ENCODE measurements around the gene WNT7A.

WNT7A gene

GRCh38 chr3:13841826-13842225, 38.0 kb downstream of the WNT7A start:
- no peak for TF ChIP-seq CTCF (IDR thresholded peaks at IDR 0.05)
- no peaks in the 10 kb centered on the region for H3K36me3 ChIP-seq
- no peaks in the 10 kb centered on the region for H3K9me3 ChIP-seq
- H3K4me1 ChIP-seq (ENCODE audit: control insufficient read depth in 1 of 2, insufficient read depth in 1 of 2, low read depth in 1 of 2, low read length in 1 of 2), result no peaks in the 10 kb centered on the region
- no peaks in the 10 kb centered on the region for H3K27me3 ChIP-seq
- no peak overlapping the region for H3K27ac ChIP-seq
- H3K4me3 ChIP-seq (ENCODE audit: low read depth in 1 of 2, low read length in 1 of 2), result no peak overlapping the region

DNA sequence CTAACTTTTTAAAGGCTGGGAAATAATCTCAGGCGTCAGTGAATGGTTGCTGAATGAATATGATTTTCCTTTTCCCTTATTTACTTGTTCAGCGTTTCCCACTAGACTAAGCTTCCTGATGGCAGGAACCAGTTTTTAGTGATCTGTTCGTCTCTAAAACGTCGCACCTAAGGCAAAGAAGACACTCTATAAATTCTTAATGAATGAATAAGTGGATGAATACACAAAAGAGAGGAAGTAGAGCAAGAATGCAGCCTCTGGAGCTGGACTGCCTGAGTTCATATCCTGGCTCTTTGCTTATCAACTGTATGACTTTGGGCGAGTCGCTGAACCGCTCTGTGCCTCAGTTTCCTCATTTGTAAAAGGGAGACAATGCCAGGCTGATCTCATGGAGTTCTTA, 38.7 kb downstream of the WNT7A start:
- no peak overlapping the region for H3K4me3 ChIP-seq (ENCODE audit: low read depth in 1 of 2, low read length in 1 of 2)
- no peak for TF ChIP-seq CTCF (IDR thresholded peaks at IDR 0.05)

GRCh38 chr3:13840456-13840855, 39.4 kb downstream of the WNT7A start:
- Histone ChIP-seq H3K4me1 (ENCODE audit: control insufficient read depth in 1 of 2, insufficient read depth in 1 of 2, low read depth in 1 of 2, low read length in 1 of 2) (no peaks in the 10 kb centered on the region), H3K4me3 (ENCODE audit: low read depth in 1 of 2, low read length in 1 of 2) (no peak overlapping the region), H3K27me3 (no peaks in the 10 kb centered on the region), H3K27ac (no peak overlapping the region), H3K9me3 (no peaks in the 10 kb centered on the region), H3K36me3 (no peaks in the 10 kb centered on the region)
- TF ChIP-seq CTCF (IDR thresholded peaks at IDR 0.05), result no peak

More for the DNA sequence above, 38.7 kb downstream of the WNT7A start:
- Histone ChIP-seq H3K9me3 (no peaks in the 10 kb centered on the region), H3K27me3 (no peaks in the 10 kb centered on the region), H3K4me1 (ENCODE audit: control insufficient read depth in 1 of 2, insufficient read depth in 1 of 2, low read depth in 1 of 2, low read length in 1 of 2) (no peaks in the 10 kb centered on the region), H3K27ac (no peak overlapping the region), H3K36me3 (no peaks in the 10 kb centered on the region)

DNA sequence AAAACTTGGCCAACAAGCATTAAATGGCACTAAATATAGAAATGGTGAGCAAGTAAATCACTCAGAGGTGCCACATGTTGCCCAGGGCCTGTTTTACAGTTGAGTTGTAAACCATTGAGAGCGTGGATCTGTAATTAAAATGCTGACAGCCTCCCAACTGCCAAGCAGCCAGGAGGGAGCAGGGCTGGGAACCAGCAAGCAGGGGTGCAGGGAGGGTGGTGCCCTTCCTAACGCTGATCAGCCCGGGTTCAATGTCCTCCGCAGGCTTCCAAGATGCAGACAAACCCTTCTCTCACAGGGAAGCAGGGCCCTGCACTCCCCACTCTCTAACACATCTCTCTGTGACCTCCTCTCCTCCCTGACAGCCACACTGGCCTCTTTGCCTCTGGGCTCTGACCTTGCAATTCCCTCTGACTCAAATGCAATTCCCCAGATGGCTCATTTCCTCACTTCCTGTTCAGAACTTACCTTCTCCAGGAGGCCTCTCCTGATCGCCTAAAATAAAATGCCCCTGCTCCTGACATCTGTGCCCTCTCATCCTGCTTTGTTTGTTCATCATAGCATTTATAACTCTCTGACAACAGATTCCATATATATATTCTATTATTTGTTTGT, 40.0 kb downstream of the WNT7A start:
- Histone ChIP-seq H3K27ac (no peak overlapping the region), H3K27me3 (no peaks in the 10 kb centered on the region), H3K9me3 (no peaks in the 10 kb centered on the region), H3K4me3 (ENCODE audit: low read depth in 1 of 2, low read length in 1 of 2) (no peak overlapping the region), H3K36me3 (no peaks in the 10 kb centered on the region), H3K4me1 (ENCODE audit: control insufficient read depth in 1 of 2, insufficient read depth in 1 of 2, low read depth in 1 of 2, low read length in 1 of 2) (no peaks in the 10 kb centered on the region)
- no peak for TF ChIP-seq CTCF (IDR thresholded peaks at IDR 0.05)

DNA sequence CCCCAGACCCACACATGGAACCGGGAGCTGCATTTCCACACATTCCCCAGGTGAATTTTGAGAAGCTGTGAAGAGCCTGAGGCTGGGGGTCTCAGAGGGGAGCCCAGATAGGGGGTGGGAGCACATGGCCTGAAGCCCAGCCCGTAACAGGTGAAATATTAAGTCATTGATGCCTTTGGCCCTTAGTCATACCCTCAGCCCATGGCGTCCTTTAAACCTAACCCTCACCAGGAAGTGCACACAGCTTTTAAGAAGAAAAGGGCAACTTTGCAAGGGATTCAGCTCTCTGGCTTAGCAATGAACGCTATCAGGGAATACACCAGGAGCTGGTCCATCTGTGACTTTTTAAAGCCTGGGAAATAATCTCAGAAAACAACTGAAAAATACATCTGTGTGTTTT, 40.6 kb downstream of the WNT7A start:
- no peaks in the 10 kb centered on the region for H3K9me3 ChIP-seq
- H3K36me3 ChIP-seq, result no peaks in the 10 kb centered on the region
- H3K4me1 ChIP-seq (ENCODE audit: control insufficient read depth in 1 of 2, insufficient read depth in 1 of 2, low read depth in 1 of 2, low read length in 1 of 2), result no peaks in the 10 kb centered on the region
- H3K27me3 ChIP-seq, result no peaks in the 10 kb centered on the region
- H3K27ac ChIP-seq, result no peak overlapping the region
- TF ChIP-seq CTCF (IDR thresholded peaks at IDR 0.05), result no peak
- no peak overlapping the region for H3K4me3 ChIP-seq (ENCODE audit: low read depth in 1 of 2, low read length in 1 of 2)

- H3K27ac ChIP-seq, result no peak overlapping the region
- no peaks in the 10 kb centered on the region for H3K27me3 ChIP-seq
Observed at GRCh38 chr3:13838421-13838820, 41.5 kb downstream of the WNT7A start.

More at GRCh38 chr3:13838421-13838820, 41.5 kb downstream of the WNT7A start:
- Histone ChIP-seq H3K36me3 (no peaks in the 10 kb centered on the region), H3K9me3 (no peaks in the 10 kb centered on the region), H3K4me1 (ENCODE audit: control insufficient read depth in 1 of 2, insufficient read depth in 1 of 2, low read depth in 1 of 2, low read length in 1 of 2) (no peaks in the 10 kb centered on the region), H3K4me3 (ENCODE audit: low read depth in 1 of 2, low read length in 1 of 2) (no peak overlapping the region)
- no peak for TF ChIP-seq CTCF (IDR thresholded peaks at IDR 0.05)
